Measurements from ENCODE around the gene CELA2B. TPM values are rescaled to one million over a fixed set of nuclear protein-coding genes. Genes with fewer than 3 reads are reported as not detected.
"Not testable (repeated sequence)": the region's sequence is repeated elsewhere in the genome, so short reads cannot be mapped to it uniquely, and the experiment has no call there.

Gene CELA2B
- total and polyA plus RNA-seq, 2 of the 8 experiments (the other 6 are each of a cell fraction or from before 2014, with no cell fraction given) = not detected

DNA sequence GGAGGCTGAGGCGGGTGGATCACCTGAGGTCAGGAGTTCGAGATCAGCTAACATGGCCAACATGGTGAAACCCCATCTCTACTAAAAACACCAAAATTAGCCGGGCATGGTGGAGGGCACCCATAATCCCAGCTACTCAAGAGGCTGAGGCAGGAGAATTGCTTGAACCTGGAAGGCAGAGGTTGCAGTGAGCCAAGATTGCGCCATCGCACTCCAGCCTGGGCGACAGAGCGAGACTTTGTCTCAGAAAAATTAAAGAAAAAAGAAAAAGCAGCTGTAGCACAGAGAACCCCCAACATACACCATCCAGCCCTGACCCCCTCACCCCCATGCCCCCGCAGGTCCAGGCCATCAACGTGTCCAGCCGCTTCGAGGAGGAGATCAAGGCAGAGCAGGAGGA is 47.7 kb upstream of the CELA2B start:
- not testable (repeated sequence) for H2AFZ ChIP-seq (ENCODE audit: low read length); H2BK5ac ChIP-seq (ENCODE audit: low read depth, low read length); H3K56ac ChIP-seq (replicated peaks; ENCODE audit: insufficient read length, low read depth, low read length); H3K23me2 ChIP-seq (ENCODE audit: low read depth, low read length); H3K9me3 ChIP-seq (ENCODE audit: insufficient read depth in 2 of 2, low read depth in 1 of 2, low read length in 1 of 2); DNase-seq (ENCODE audit: low read depth in 1 of 2, low spot score in 2 of 2); H2BK12ac ChIP-seq (ENCODE audit: low read depth, low read length); H4K8ac ChIP-seq (ENCODE audit: extremely low read depth, insufficient read depth, low read length); H3K4me3 ChIP-seq (ENCODE audit: extremely low read depth in 1 of 4, insufficient read depth in 2 of 4, low read depth in 3 of 4, low read length in 4 of 4); H3K4me1 ChIP-seq (replicated peaks in 1 of 4; ENCODE audit: control insufficient read depth in 3 of 4, insufficient read depth in 4 of 4, low read length in 3 of 4); H3K36me3 ChIP-seq (ENCODE audit: control insufficient read depth in 2 of 4, insufficient read depth in 4 of 4, low read length in 3 of 4); H3K4me2 ChIP-seq (ENCODE audit: insufficient read depth in 1 of 2, low read depth in 2 of 2, low read length in 2 of 2); H2BK20ac ChIP-seq (ENCODE audit: low read length); FAIRE-seq; H2AK5ac ChIP-seq (ENCODE audit: low read depth, low read length); H4K91ac ChIP-seq (replicated peaks; ENCODE audit: insufficient read length, low read length); H3K14ac ChIP-seq (ENCODE audit: insufficient read length); H3K79me1 ChIP-seq (ENCODE audit: low read depth, low read length); H3K9ac ChIP-seq (replicated peaks in 1 of 4; ENCODE audit: extremely low read depth in 1 of 4, low read depth in 3 of 4, low read length in 3 of 4); H3K27me3 ChIP-seq (replicated peaks in 1 of 4; ENCODE audit: control insufficient read depth in 3 of 4, extremely low read depth in 1 of 4, insufficient read depth in 3 of 4, low read length in 3 of 4); H4K20me1 ChIP-seq (replicated peaks in 1 of 2; ENCODE audit: control insufficient read depth in 1 of 2, insufficient read depth in 2 of 2, low read length in 2 of 2); H3K23ac ChIP-seq (ENCODE audit: insufficient read length); H2BK120ac ChIP-seq (replicated peaks; ENCODE audit: low read depth, low read length); H3K79me2 ChIP-seq (ENCODE audit: control insufficient read depth in 1 of 2, insufficient read depth in 2 of 2, low read length in 2 of 2); H4K5ac ChIP-seq (ENCODE audit: insufficient read length, low read depth, low read length); H3K4ac ChIP-seq (replicated peaks; ENCODE audit: insufficient read length, low read depth, low read length); H3K27ac ChIP-seq (ENCODE audit: low read depth, low read length); H2BK15ac ChIP-seq (ENCODE audit: low read length); H3K18ac ChIP-seq (ENCODE audit: extremely low read depth, low read length)
- 95% methylated on average over 10 of the region's 11 CpGs; no CpG with 5 or more reads in 1 of the 2 experiments for WGBS, 2 experiments (ENCODE audit: extremely low coverage in 1 of 2, insufficient coverage in 1 of 2, insufficient read length in 1 of 2, insufficient replicate concordance in 2 of 2, low coverage in 1 of 2, low lambda C conversion rate in 2 of 2, missing lambda C conversion rate in 1 of 2)
- CTCF ChIA-PET (ENCODE audit: partially characterized antibody) = interaction anchor here (1.1 to 16.9 kb wide), 6 partner anchors 46 to 122 kb away, joined by 3 to 170 read pairs (median 4); no protein-coding TSS in a partner anchor
- POLR2A ChIA-PET (ENCODE audit: partially characterized antibody) = interaction anchor here (1.3 kb wide), 1 partner anchor 35 kb away, joined by 4 read pairs; no protein-coding TSS in a partner anchor

Measured in H1 (cell line).